Neural progenitor cell (in vitro differentiated cells): Measurements from ENCODE around the gene TNPO2.

Experiments
- CTCF ChIP-seq: fragments of 200-600 bp; sonication (generic); IDR thresholded peaks from 2 replicates; pipeline ENCODE4 v1.5.1; 2017; ENCODE audit warnings: antibody characterized with exemption, mild to moderate bottlenecking
- EZH2 ChIP-seq: fragments of 200-600 bp; sonication (generic); IDR thresholded peaks from 2 replicates; pipeline ENCODE4 v1.6.1; 2017; ENCODE audit warnings: antibody characterized with exemption, mild to moderate bottlenecking, moderate library complexity
- EZH2phosphoT487 ChIP-seq: fragments of 200-600 bp; sonication (generic); IDR thresholded peaks from 2 replicates; pipeline ENCODE4 v1.6.1; 2017; ENCODE audit warnings: antibody characterized with exemption

GRCh38 chr19:12731337-12731736 is 7.6 kb upstream of the TNPO2 start:
- no peak for TF ChIP-seq CTCF
- no peak for TF ChIP-seq EZH2phosphoT487
- no peak for TF ChIP-seq EZH2
